ENCODE results near the gene JARID2. TPM values are rescaled to one million over a fixed set of nuclear protein-coding genes. Genes with fewer than 3 reads are reported as not detected.

The JARID2 gene
- polyA plus RNA-seq, 3 donors, result 29.0 to 32.0 (median 29.8) TPM

GRCh38 chr6:15352845-15353244, 107.0 kb downstream of the JARID2 start:
- no peak for DNase-seq

DNA sequence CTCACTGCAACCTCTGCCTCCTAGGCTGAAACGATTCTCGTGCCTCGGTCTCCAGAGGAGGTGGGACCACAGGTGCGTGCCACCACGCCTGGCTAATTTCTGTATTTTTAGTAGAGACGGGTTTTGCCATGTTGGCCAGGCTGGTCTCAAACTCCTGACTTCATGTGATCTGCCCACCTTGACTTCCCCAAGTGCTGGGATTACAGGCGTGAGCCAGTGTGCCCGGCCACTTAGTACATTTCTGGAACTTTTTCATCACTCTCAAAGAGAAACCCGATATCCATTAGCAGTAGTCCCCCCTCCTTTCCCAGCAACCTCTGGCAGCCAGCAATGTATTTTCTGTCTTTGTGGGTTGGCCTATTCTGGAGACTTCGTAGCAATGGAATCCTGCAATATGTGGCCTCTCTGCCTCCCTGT, 109.8 kb downstream of the JARID2 start:
- no peak for DNase-seq

DNA sequence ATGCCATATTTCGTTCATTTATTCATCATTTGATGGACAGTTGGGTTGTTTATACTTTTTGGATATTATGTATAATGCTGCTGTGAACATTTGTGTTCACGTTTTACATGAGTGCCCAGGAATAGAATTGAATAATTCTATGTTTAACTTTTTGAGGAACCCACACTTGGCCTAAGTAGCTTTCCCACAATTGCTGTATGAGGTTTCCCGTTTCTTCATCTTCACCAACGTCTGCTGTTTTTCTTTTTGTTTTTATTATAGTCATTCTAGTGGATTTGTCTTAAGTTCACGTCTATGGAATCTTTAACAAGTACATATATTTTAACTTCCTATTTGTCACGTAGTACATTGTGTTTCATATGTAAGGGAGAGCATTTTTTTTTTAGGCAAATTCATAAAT, 110.3 kb downstream of the JARID2 start:
- no peak for DNase-seq

DNA sequence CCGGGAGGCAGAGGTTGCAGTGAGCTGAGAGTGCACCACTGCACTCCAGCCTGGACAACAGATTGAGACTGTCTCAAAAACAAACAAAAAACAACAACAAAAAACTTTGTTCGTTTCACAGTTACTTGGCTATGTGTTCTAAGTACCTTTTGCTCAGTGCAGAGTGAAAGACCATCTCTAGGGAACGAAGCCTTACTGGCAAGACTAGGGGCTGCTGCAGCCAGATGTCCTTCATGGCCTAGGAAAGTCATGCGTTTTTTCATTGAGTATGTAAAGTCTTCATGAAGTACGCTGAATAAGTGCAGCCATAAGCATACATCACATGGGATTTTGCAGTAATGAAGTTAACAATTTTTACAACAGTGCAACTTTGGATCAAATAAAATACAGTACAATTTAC, 111.1 kb downstream of the JARID2 start:
- DNase-seq, result no peak

DNA sequence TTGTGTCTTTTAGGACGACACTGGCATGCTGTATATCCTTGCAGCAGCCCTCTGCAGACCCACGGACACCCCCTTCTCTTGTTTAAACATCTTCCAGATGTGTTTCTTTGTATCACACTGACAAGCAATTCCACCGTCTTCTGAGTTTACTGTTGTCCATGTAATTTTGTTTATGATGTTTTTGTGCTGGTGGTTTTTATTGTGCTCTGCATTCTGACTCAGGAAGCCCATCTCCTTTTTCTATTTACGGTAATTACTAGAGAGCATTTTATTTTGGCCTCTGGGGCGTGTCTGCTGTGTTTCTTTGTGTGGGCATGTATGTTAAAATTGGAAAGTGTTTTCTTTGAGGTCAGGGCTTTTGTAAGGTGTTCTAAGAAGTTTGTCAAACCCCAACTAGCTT, 111.9 kb downstream of the JARID2 start:
- no peak for DNase-seq

DNA sequence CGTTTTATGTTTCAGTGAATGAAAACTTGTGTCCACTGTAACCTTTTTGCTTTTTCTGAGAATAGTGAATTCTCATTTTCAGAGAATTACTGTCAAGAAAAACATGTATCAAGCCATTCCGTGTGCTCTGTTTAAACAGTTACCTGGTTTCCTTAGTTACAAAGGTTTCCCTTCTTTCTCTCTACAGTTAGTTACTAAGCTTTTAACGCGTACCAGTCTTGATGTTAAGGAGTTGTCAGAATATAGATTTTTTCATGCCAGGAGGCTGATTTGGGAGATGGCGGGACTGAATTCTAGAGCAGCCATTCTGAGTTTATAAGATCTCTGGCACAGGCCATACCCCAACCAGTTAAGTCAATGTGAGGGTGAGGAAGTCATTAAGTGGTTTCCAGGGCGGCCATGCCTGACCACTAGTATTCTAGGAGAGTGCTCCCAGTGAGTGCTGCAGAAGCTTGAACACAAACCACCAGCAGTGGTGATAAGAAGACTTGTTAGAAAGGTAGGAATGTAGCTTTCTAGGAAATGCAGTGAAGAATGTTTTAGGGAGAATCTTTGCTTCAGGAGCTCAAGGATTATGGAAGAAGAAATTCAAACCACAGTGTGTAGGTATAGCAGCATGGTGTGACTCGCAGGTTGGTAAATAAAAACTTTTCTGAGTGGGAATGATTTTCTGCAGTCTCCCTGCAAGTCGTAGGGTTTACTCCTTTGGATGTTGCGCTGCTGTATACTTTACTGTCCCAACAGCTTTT, 112.9 kb downstream of the JARID2 start:
- DNase-seq, result no peak

DNA sequence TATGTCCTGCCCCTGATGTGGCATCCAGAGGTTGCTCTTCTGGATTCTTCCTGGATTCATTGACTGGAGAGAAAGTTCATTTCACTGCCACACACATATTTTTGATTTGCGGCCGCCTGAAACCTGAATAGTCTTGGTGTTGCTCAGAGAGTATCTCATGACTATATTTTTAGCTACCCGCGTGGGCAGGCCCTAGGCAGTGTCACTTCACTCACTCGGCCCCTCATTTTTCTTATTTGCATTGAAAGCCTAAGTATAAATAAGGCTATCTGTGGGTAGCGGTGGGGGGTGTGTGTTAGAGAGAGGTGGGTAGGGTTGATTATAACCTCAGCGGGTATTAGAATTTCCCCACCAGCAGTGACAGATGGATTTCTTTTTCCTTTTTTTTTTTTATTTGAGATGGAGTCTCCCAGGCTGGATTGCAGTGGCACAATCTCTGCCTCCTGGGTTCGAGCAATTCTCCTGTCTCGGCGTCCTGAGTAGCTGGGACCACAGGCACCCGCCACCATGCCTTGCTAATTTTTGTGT, 113.5 kb downstream of the JARID2 start:
- DNase-seq, result peak; percentile 65

DNA sequence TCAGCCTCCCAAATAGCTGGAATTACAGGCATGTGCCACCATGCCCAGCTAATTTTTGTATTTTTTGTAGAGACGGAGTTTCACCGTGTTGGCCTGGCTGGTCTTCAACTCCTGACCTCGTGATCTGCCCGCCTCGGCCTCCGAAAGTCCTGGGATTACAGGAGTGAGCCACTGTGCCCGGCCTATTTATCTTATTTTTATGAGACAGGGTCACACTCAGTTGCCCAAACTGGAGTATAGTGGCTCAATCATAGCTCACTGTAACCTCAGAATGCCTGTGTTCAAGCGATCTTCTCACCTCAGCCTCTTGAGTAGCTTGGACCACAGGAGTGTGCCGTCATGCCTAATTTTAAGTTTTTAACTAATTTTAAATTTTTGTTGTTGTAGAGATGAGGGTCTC, 114.4 kb downstream of the JARID2 start:
- no peak for DNase-seq

DNA sequence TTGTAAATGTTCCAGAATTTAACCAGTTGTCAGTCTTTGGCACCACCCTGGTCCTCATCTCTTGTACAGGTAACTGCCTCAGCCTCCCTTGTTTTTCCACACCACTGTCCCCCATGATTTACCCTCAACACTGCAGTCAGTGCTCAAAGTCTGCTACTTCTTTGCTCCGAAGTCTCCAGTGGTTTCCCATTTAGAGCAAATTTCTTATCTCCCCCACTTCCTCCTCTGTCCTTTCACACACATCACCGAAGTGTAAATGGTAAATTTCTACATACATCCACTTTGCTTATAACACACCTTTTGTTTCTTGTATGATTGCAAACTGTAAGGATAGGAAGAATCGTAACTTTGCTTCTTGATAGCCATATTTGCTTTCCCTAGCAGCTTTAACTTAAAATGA, 115.3 kb downstream of the JARID2 start:
- DNase-seq, result no peak

GRCh38 chr6:15362274-15363160, 116.6 kb downstream of the JARID2 start:
- no peak for DNase-seq

DNA sequence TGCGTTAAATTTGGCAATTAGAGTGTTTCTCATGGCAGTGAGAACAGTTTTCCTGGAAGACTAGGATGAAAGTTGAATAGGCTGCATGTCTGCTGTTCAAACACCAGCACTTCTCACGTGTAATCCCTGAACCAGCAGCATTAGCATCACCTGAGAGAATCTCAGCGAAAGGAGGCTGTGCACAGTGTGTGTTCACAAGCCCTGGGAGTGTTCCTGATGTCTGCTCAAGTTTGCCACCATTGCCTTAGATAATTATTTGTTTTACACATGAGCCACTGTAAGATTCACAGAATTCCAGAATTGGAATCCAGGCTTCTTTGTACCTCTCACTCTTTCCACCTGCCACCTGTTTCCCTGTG, 117.3 kb downstream of the JARID2 start:
- no peak for DNase-seq

- DNase-seq, result no peak
Measured at GRCh38 chr6:15363523-15364400, 117.9 kb downstream of the JARID2 start.

DNA sequence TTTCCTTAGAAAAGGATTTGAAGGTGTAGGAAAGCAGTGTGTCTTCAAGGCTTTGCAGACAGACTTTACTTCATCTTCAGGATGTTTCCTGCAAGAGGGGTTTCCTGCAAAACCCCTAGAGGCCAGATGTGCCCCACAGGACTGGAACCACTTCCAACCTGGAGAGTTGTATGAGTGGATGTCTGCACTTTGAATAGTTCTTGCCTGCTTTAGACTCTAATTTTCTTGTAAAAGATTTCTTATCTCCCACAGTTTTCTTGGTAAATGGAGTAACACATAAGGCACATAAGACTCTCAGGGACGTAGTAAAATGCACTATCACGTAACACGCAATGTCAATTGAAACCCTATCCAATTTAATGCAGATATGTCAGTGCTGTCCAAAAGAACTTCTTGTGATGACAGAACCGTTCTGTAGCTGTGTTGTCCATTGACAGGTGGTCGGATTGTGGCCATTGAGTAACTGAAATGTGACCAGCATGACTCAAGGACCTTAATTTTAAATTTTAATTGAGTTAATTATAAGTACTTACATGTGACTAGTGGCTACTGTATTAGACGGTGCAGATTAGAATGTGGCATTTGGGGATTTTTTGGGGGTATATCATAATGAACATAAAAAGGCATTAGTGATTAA, 118.7 kb downstream of the JARID2 start:
- no peak for DNase-seq

DNA sequence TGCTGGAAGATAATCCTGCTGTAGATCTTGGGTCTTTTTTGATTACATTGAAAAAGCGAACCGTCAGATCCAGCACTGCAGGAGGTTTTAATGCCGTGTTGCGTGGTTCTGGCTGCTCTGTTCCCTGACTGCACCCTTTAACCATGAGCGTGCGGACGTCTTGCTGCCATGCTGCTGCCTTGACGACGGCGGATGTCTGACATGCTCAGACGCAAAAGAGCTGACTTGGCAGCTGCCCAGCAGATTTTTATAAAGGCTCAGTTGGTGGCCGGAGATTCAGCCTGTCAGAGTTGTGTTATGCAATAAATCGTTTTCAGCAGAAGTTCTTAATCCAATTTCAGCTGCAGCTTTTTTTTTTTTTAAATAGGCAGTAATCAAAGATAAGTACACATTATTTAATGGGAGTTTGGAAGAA, 119.4 kb downstream of the JARID2 start:
- DNase-seq, result peak; percentile 69

DNA sequence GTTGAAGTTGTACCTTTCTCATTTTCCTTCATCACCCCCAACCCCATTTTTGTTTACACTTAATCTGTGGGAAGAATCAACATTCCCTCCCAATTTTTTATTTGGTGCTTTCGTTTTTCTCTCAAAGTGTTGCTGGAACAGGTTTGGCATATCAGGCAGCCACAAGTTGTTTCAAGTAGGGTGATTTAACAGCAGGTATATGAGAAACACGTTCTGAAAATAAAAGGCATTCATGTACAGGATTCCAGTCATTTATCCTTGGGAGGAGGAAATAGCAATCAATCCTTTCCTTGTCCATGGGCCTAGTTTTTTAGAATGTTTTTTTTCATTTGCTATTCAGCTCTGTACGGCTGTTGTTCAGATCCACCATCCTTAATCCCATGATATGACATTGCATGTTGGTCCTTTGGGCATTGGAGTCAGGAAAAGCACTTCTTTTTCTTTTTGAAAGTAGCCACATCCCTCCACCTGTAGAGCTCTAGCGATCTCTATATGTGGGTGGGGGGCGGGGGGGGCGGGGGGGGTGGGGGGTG, 120.2 kb downstream of the JARID2 start:
- no peak for DNase-seq

DNA sequence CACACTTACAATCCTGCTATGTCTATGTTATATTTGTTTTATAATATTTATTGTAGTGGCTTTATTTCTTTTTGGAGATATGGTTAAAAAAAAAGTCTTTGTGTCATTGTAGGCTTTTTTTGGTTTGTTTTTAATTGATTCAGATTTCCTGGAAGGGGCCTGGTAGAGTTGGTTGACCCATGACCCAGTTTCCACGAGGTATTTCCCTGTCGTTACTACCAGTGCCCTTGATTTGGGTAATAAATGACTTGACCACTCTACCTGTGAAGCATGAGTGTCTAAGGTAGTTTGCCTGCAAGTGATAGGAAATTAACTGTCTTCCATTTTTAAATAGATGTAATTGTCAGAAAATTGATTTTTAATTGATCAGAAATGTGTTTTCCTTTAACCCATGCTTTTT, 121.0 kb downstream of the JARID2 start:
- DNase-seq, result no peak

DNA sequence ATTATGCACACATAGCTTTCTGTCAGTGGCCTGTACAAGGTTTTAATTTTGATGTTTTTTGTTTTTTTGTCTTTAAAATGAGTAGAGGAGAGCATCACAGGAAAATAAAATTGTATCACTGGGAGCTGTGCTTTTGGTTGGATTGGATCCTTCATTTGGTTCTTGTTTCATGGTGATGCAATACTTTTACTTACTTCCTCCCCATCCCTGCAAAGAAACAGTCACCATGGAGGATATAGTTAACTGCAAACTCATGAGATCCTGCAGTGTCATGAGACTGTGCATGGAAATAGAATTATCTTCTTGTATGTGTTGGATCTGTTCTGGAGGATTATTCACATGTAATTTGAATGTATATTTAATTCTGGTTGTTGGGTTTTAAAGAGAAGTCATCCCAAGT, 122.3 kb downstream of the JARID2 start:
- no peak for DNase-seq

DNA sequence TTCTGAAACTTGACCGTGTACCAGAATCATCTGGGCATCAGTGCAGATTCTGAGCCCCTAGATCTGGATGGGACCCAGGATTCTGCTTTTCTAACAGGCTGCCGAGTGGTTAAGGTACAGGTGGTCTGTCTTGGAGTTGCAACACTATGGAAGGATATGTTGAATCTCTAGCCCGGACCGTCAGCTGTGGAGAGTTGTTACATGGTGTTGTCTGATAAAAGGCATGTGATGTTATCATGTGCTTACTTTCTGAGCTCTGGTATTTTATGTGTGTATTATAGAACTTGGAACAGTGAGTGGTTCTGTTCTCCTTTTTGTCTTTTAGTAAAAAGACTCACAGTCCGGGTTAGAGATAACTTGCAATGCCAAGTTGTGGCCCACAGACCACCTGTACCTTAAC, 123.0 kb downstream of the JARID2 start:
- no peak for DNase-seq

GRCh38 chr6:15369838-15370237, 124.0 kb downstream of the JARID2 start:
- DNase-seq, result no peak

- DNase-seq, result no peak
Measured at GRCh38 chr6:15370733-15371671, 125.1 kb downstream of the JARID2 start.
